PC-3 (cell line): ENCODE results near the gene JOSD1. TPM values are rescaled to one million over a fixed set of nuclear protein-coding genes. Genes with fewer than 3 reads are reported as not detected.

Experiments
- ATAC-seq: fragments of 200-7000 bp; cut with Tn5 transposase; 2 replicates; pipeline ENCODE4 v1.9.1; 2020; ENCODE audit warnings: mild to moderate bottlenecking, moderate library complexity
- BruUV-seq: library from RNA; stranded (reverse); fragments of 400-500 nt; replicated peaks from 2 replicates; lab custom pipeline; 2021; lab: Mats Ljungman, UMichigan
- CTCF ChIA-PET: fragments of 300-600 bp; sonication (Branson Sonifier 250); formaldehyde crosslinking; loops from one replicate; lab custom pipeline; 2022; ENCODE audit warnings: antibody characterized with exemption; lab: Charles Lee
- POLR2A ChIA-PET: fragments of 300-600 bp; sonication (Branson Sonifier 250); formaldehyde crosslinking; loops from one replicate; lab custom pipeline; 2022; ENCODE audit warnings: antibody characterized with exemption; ENCODE audit not compliant: unreplicated experiment; lab: Charles Lee
- DNase-seq: peaks from one replicate; pipeline ENCODE4 v3.0.0-alpha.2; 2015
- H2AFZ ChIP-seq: fragments of 300-600 bp; sonication (generic); 2 replicates; pipeline ENCODE4 v1.6.0; 2016; ENCODE audit warnings: antibody characterized with exemption, low read length
- H3F3A ChIP-seq: fragments of 300-600 bp; sonication (generic); one replicate; pipeline ENCODE4 v1.6.0; 2017; ENCODE audit warnings: antibody characterized with exemption, low read length, control low read depth, mild to moderate bottlenecking; ENCODE audit not compliant: unreplicated experiment
- H3K27ac ChIP-seq: fragments of 300-600 bp; sonication (generic); 2 replicates; pipeline ENCODE4 v1.5.1; 2016; ENCODE audit warnings: mild to moderate bottlenecking, low read length
- H3K27me3 ChIP-seq: fragments of 300-600 bp; sonication (generic); 2 replicates; pipeline ENCODE4 v1.6.1; 2016; ENCODE audit warnings: low read length, mixed read lengths
- H3K36me3 ChIP-seq: fragments of 300-600 bp; sonication (generic); 2 replicates; pipeline ENCODE4 v1.6.1; 2016; ENCODE audit warnings: low read depth, mixed run types, low read length, mixed read lengths
- H3K4me1 ChIP-seq: fragments of 300-600 bp; sonication (generic); 2 replicates; pipeline ENCODE4 v1.5.1; 2016; ENCODE audit warnings: low read length; ENCODE audit not compliant: insufficient read depth
- H3K4me2 ChIP-seq: fragments of 300-600 bp; sonication (generic); 2 replicates; pipeline ENCODE4 v1.6.0; 2016; ENCODE audit warnings: low read length
- H3K4me3 ChIP-seq: fragments of 300-600 bp; sonication (generic); 2 replicates; pipeline ENCODE4 v1.5.1; 2016; ENCODE audit warnings: mild to moderate bottlenecking, low read length, mixed read lengths
- H3K79me2 ChIP-seq: fragments of 300-600 bp; sonication (generic); 2 replicates; pipeline ENCODE4 v1.6.1; 2017; ENCODE audit warnings: low read length, mixed read lengths
- H3K9ac ChIP-seq: fragments of 300-600 bp; sonication (generic); 2 replicates; pipeline ENCODE4 v1.6.0; 2016; ENCODE audit warnings: mild to moderate bottlenecking, low read length
- H3K9me2 ChIP-seq: fragments of 300-600 bp; sonication (generic); replicated peaks from 2 replicates; pipeline ENCODE4 v1.6.1; 2016; ENCODE audit warnings: mixed run types, low read length, mixed read lengths
- H3K9me3 ChIP-seq: fragments of 300-600 bp; sonication (generic); 2 replicates; pipeline ENCODE4 v1.6.1; 2016; ENCODE audit warnings: low read length, mixed read lengths
- H4K20me1 ChIP-seq: fragments of 300-600 bp; sonication (generic); 2 replicates; pipeline ENCODE4 v1.6.1; 2016; ENCODE audit warnings: low read length, mixed read lengths
- CTCF ChIP-seq: fragments of 300-600 bp; sonication (generic); conservative IDR thresholded peaks from 2 replicates; pipeline ENCODE4 v1.5.1; 2017; ENCODE audit warnings: antibody characterized with exemption, low read depth, mild to moderate bottlenecking, low read length
- EZH2 ChIP-seq: fragments of 300-600 bp; sonication (generic); IDR thresholded peaks from one replicate; pipeline ENCODE4 v1.6.1; 2017; ENCODE audit warnings: antibody characterized with exemption, mild to moderate bottlenecking, low read length; ENCODE audit not compliant: unreplicated experiment
- EZH2phosphoT487 ChIP-seq: fragments of 300-600 bp; sonication (generic); IDR thresholded peaks from 2 replicates; pipeline ENCODE4 v1.6.1; 2018; ENCODE audit warnings: mild to moderate bottlenecking, antibody characterized with exemption, low read length, borderline replicate concordance
- intact Hi-C: fragments of 100-400 bp; cut with micrococcal nuclease; formaldehyde crosslinking; loops from 2 replicates; pipeline ENCODE4 v1.9.0; 2023
- total RNA-seq: library from RNA; depleted of rRNA; stranded (reverse); fragments of >200 nt; gene quantifications from 2 replicates; pipeline ENCODE4 v1.2.3, GENCODE V29; 2014

Gene JOSD1
- total RNA-seq, 1 experiment from 2014 or later, result 40.3 TPM

DNA sequence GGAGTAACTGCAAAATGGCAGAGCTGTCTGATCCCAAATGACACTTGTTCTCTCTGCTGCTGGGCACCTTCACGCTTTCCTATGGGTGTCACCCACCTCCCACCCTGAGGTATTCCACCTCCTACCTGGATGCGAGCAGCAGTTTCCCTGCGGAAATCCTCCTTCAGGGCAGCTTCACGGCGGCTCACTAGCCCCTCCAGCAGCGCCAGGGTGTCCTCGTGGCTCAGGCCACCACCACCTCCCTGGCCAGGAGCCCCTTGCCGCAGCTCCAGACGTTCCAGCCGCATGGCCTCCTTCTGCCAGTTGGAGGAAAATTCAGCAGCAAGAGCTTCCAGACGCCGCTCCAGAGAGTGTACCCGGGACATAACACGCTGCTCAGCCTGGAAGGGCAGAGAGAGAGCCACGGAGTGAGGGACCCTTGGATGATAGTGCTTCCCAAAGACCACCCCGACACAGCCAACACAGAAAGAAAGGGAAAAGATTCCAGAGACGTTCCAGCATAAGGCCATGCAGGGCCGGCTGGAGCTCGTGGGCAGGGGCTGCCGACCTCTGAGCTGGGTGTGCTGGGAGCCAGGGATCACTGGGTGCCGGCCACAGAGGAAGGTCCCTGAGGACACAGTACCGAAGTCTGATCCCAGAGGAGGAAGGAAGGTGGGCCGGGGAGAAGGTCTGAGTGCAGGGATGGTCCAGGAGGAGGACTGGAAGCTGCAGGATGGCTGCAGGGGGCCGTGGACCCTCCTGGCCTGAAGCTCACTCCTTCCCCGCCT, 41.6 kb upstream of the JOSD1 start:
- Histone ChIP-seq H3K27ac (no peak overlapping the region), H4K20me1 (no peaks in the 10 kb centered on the region), H3K9ac (no peak overlapping the region), H3K4me1 (peaks cover 6% of the 10 kb centered on the region; the same call in 1 of the 2 replicates), H3K9me3 (no peaks in the 10 kb centered on the region), H3K9me2 (no peaks in the 10 kb centered on the region), H3K27me3 (no peaks in the 10 kb centered on the region), H3F3A (no peaks in the 10 kb centered on the region), H3K36me3 (peaks cover 13% of the 10 kb centered on the region; the same call in 1 of the 2 replicates), H3K4me3 (no peak overlapping the region), H3K4me2 (no peak overlapping the region), H3K79me2 (no peaks in the 10 kb centered on the region), H2AFZ (no peak overlapping the region)
- TF ChIP-seq EZH2 (no peak), EZH2phosphoT487 (no peak), CTCF (no peak)
- ATAC-seq (no peak), DNase-seq (no peak)
- POLR2A ChIA-PET, result no interaction called here
- intact Hi-C loops, result no loop called here
- no TSS peak for BruUV-seq
- CTCF ChIA-PET, result no interaction called here

DNA sequence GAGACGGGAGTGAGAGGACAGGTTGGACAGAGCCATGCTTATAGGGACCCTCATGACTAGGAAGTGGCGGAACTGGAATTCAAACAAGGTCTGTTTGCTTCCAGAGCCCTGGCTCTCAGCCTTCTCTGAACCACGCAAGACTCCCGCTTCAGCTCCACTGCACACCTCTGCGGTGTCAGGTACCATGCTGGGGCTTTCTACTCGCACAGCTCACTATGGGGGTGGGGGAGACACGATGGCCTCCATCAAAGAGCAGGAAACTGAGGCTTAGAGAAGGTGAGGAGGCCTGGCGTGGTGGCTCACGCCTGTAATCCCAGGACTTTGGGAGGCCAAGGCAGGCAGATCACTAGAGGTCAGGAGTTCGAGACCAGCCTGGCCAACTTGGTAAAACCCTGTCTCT, 40.8 kb upstream of the JOSD1 start:
- H3F3A ChIP-seq, result no peaks in the 10 kb centered on the region
- H3K27me3 ChIP-seq, result no peaks in the 10 kb centered on the region
- no peak overlapping the region for H3K9ac ChIP-seq
- H3K9me3 ChIP-seq, result no peaks in the 10 kb centered on the region
- TF ChIP-seq EZH2, result no peak
- no peak for TF ChIP-seq CTCF
- no peaks in the 10 kb centered on the region for H4K20me1 ChIP-seq
- H3K9me2 ChIP-seq, result no peaks in the 10 kb centered on the region
- no TSS peak for BruUV-seq
- ChIA-PET POLR2A (no interaction called here), CTCF (no interaction called here)
- no peak overlapping the region for H3K27ac ChIP-seq
- H3K36me3 ChIP-seq, result peaks cover 14% of the 10 kb centered on the region; the same call in 1 of the 2 replicates
- no peak overlapping the region for H3K4me2 ChIP-seq
- intact Hi-C loops, result no loop called here
- peaks cover 6% of the 10 kb centered on the region; the same call in 1 of the 2 replicates for H3K4me1 ChIP-seq
- H3K4me3 ChIP-seq, result no peak overlapping the region
- no peak for DNase-seq
- no peak overlapping the region for H2AFZ ChIP-seq
- ATAC-seq, result no peak
- H3K79me2 ChIP-seq, result no peaks in the 10 kb centered on the region

- BruUV-seq, result no TSS peak
- TF ChIP-seq EZH2phosphoT487 (no peak), CTCF (no peak), EZH2 (no peak)
- Histone ChIP-seq H3K9me3 (no peaks in the 10 kb centered on the region), H3K4me3 (no peak overlapping the region), H3K27me3 (no peaks in the 10 kb centered on the region), H3K4me2 (no peak overlapping the region), H3F3A (no peaks in the 10 kb centered on the region), H3K9me2 (no peaks in the 10 kb centered on the region), H2AFZ (no peak overlapping the region), H3K36me3 (peaks cover 14% of the 10 kb centered on the region; the same call in 1 of the 2 replicates), H3K27ac (no peak overlapping the region), H3K4me1 (peaks cover 6% of the 10 kb centered on the region; the same call in 1 of the 2 replicates), H3K9ac (no peak overlapping the region), H4K20me1 (no peaks in the 10 kb centered on the region), H3K79me2 (no peaks in the 10 kb centered on the region)
- intact Hi-C loops, result no loop called here
- no peak for DNase-seq
- CTCF ChIA-PET, result no interaction called here
- POLR2A ChIA-PET, result no interaction called here
- ATAC-seq, result no peak
Measured at GRCh38 chr22:38741166-38741565, 40.4 kb upstream of the JOSD1 start.
